GM18520 (cell line): ENCODE results near the gene FAM193B.
"Not testable (repeated sequence)": the region's sequence is repeated elsewhere in the genome, so short reads cannot be mapped to it uniquely, and the experiment has no call there.

ENCODE experiments used
- ATAC-seq: cut with Tn5 transposase; IDR thresholded peaks from one replicate; pipeline ENCODE4 v1.9.1; 2021; ENCODE audit not compliant: unreplicated experiment

FAM193B gene

DNA sequence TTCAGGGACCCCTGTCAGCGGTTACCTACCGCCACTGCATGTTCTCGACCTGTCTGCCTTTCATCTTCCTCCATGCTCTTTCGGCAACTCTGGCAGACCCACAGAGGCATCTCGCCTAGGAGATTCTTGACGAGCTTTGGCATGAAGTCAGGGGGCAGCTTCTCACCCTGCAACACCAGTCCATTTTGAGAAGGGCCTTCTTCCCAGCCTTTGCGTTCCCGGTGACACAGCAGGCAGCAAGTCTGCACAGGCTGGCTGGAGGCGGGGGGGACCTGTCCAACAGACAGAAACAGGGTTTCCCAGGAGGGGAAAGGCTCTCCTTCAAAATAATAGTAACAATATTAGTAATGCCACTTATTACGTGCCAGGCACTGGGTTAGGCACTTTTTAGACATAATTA, 15.5 kb downstream of the FAM193B start:
- no peak for ATAC-seq

DNA sequence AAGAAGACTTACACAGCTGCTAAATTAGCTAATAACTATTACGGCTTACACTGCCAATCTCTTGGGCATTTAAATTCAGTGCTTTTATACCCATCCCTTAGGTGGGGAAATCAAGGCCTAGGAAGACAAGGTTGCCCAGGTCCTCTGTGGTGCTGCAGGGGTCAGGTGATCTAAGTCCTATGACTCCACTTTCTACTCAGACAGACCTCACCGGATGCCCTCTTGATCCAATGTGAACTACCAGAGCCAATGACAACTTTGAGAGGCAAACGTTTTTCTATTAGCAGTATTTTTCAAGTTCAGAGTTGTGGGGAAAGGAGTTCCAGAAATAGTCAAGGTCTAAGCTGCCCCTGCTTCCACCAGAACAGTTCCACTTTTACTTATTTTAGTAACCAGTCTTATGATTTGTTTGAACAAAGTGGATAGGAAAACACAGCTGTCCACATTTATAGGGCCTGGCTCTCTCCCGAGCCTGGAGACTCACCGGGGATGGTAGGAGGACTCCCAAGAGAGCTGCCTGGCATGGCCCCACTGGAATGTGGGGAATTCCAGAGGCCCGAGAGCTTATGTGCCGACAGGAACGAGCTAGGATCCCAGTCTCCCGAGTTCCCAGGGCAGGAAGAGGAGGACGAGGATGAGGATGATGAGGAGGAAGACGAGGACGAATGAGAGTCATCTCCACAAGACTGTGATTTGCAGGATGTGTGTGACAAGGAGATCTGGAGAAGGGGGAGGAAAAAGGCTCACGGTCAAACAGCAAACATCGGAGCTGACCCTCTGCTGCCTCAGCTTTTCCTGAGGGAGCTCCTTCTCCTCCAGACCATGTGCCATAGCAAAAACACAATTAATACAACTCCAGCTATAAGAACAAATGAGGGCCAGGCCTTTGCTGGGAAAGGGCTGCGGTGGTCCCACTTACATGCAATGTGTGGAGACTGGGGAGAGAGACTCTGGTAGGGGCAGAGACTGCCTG, 16.7 kb downstream of the FAM193B start:
- ATAC-seq: no peak

DNA sequence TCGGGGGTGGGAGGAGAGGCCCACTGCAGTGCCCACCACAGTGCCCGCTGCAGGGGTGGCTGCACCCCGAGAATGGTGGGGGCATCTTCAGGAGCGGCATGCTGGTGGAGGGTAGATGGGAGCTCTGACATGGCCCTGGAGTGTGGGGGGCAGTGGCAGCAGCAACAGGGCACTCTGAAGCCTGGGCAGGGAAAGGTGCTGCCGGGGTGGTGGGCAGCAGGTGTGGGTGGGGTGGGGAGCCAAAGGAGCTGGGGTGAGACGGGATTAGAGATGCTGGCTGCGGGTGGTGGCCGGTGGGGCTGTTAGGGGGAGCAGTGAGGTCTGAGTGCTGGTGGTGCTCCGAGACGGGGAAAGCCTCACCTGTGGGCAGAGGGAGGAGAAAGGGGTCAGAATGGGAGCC, 18.0 kb downstream of the FAM193B start:
- ATAC-seq: no peak

DNA sequence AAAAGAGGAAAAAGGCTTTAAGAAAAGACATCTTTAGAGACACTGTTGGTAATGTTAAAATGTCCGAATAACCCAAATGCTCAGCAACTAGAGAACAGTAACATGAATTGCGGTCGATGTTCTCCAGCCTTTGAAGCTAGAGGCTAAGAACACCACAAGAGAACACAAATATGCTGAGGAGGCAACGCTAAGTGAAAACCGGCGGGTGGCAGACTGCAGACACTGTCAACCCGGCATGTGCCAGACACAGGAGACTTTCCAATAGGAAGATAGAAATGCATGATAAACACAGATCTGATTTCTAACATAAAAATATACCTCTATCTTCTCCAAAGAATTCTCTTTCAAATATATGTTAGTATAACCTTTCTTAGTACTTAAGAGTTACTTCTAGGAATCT, 19.2 kb downstream of the FAM193B start:
- ATAC-seq: no peak

DNA sequence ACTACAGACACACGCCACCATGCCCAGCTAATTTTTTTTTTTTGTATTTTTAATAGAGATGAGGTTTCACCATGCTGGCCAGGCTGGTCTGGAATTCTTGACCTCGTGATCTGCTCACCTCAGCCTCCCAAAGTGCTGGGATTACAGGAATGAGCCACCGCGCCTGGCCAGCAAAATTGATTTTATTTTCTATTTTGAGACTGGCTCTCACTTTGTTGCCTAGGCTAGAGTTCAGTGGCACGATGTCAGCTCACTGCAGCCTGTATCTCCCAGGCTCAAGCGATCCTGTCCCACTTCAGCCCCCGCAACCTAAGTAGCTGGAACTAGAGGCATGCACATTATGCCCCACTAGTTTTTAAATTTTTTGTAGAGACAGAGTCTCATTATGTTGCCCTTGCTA, 19.9 kb downstream of the FAM193B start:
- ATAC-seq: not testable (repeated sequence)

DNA sequence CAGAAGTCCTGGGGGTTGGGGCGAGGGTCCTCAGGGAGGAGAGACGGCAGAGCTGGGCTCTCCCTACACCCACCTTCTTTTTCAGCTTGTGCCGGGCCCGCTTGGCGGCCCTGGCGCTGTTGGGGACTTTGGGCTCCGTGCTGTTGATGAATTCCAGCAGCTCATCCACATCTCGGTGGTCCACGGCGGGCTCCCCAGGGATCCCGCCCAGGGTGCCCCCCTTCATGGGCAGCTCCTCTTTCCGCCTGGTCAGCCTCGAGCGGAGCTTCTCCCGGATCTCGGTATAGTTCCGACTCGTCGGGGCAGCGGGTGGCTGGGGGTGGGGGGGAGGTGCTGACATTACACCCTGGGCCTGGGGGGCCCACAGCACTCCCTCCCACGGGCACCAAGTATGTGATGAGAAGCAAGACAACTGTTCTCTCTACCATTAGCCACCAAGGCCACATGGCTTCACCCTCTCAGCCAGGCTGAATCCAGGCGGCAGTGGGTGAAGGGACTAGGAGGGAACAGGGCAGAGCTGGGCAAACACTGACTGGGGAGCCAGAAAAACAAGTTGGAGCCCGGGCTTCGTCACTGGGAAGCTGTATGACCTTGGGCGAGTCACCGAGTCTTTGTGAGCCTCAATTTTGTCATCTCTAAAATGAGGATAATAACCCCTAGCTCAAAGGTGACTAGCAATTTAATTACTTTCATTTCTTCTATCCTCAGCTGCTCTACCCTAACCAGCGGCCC, 23.0 kb downstream of the FAM193B start:
- ATAC-seq: no peak

DNA sequence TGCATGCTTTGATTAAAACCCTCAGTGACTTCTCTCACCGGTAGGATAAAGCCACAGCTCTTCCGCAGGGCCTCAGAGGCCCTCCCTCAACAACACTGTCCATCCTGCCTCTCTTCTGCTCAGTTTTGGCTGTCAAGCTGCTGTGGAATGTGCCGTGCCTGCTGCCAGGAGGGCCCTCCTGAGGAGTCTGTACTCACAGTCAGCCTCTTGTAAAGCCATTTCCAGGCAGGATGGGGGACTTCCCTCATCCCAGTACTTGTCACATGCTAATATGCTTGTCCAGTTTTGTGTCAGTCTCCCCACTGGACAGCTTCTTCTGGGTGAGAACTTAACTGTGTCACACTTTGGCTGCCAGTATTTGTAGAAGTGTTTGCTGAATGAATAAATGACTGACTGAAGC, 23.7 kb downstream of the FAM193B start:
- no peak for ATAC-seq

DNA sequence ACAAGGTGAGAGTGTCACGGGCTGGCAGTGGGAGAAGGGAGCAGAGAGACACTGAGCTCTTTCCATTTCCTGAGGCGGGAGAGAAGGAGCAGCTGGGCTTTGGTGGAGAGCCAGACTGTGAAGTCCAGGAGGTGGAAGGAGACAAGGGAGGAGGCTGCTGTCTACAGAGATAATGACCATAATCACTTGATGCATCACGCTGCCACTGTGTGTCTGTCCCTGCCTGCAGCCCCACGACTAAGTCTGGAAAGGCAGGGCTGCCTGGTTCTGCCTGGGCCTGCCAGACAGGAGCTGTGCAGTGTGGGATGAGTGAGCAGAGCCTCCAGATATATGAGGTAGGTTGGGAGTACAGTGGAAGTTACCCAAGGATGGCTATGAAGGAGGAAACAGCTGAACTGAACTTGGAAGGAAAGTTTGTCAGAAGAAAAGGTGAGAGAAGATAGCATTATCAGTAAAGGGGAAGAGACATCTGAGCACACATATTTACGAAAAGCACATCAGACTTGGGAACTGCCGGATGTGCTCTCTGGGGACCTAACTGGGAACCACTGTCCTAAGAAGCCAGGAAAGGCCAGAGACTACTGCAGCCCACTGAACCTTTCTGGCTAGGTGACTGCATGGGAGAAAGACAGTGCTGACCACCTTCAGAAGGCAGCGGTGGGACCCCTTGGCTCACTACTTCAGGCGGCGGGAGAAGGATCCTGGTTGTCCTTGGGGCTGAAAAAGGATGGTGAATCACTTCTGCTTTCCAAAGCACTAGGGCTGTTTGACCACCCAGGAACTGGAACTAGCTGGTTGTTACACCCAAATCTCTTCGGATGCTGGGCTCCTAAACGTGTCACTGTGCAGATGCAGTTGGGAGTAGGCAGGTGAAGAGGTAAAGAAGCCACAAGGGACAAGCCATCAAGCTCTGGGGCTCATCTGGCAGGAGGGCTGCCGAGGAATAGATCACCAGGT, 24.8 kb downstream of the FAM193B start:
- no peak for ATAC-seq

DNA sequence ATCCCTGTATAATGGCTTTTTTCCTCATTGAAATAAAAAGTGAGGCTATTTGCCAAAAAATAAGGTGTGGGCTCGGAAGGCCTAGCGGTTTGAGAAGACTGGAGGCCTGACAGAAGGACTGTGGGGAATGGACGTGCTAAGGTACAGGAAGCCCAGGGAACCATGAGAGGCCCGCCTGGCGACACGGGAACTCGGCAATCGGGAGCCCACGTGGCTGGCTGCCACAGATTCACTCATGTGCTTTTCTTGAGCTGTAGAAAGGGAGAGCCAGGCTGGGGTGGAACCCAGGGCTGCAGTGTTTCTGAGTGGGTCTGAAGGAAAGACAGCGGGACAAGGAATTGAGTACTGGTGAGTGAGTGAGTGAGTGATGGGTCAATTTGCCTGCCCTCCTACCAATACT, 25.7 kb downstream of the FAM193B start:
- ATAC-seq: no peak

DNA sequence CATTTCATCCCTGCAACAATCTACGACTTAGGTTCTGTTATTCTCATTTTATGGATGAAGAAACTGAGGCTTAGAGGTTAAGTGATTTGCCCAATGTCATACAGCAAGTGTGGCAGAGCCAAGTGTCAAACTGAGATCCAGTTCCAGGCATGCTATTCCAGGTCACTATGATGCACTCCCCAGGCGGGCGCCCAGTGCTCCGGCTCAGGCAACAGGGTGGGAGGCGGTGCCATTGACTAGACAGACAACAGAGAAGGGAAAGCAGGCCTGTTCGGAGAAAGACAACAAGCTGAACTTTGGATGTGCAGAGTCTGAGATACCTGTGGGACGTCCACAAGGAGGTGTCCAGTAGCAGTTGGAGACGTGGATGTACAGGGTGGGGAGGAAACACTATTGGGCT, 26.8 kb downstream of the FAM193B start:
- no peak for ATAC-seq

DNA sequence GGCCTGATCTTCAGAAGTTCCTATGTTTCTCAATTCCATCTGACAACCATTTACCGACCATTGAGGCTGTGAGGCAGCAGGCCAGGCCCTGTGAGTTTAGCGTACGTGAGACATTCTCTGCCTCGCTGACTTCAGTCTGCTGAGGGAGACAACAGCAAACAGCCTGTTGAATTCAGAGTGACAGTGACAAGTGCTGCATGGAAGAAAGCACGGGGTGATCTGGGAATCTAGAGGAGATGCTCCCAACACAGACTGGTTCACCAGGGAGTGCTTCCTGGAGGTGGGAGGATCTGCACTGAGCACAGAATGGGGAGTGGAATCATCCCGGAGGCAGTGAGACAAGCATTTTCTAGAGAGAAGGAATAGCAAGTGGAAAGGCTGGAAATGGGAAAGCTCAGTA, 27.6 kb downstream of the FAM193B start:
- ATAC-seq: no peak

DNA sequence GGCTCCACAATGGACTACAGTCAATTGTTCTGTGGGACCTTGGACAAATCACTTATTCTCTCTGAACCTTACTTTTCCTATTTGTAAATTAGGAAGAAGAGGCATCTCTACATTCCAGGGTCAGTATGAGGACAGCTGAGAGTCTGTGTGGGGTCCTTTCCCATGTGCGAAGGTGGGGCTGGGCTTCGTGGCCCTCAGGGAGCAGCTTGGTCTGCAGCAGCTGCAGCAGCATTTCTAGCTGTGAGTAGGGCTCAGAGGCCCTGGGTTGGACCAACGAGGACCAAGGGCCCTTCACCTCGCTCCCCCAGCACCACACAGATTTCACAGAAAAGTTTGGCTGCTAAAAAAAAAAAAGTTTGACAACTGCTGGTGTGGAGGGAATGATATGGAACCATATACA, 28.2 kb downstream of the FAM193B start:
- ATAC-seq: no peak

DNA sequence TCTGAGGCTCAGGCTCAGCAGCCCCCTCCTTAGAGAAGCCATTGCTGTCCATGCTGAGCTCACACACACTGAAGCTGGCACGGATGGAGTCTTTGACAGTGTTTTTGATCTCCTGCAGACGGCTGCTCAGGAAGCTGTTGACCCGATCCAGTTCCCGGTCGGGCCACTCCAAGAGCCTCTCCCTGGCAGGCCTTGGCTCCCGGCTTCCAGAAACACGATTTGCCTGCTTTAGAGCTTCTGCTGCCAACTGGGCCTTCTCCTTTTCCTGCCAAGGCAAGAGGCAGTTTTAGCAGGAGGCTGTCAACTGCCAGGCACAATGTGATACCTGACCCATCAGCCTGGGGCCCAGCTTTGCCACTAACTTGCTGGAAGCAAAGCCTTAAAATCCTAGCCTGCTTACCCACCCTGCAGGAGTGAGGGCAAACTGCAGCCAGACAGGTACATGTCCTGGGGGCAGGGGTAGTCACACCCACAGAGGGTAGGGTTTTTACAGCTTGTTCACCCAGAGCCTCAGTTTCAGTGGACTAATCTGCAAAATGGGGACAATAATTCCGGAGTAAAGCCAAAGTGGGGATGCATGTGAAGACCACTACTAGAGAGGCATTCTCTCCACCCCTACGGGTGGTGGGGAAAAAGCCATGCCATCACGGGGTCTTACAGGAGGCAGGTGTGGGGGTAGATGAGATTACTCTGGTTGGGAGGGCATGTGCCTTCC, 29.3 kb downstream of the FAM193B start:
- no peak for ATAC-seq

DNA sequence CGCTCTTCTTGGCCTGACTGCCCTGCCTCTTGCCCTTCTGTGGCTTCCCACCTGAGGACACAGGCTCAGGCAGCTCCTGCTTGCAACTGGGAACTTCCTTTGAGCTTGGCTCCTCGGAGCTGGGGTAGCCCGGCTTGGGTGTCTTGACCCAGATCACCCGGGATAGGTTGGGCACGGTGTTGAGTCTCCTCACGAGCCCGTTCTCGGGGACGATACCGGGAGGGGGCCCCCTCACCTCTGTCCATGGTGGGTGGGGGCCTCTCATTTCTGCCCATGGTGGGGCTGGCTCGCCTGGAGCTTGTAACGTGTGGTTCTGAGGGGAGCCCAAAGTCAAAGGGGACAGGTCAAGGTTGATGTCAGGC, 29.8 kb downstream of the FAM193B start:
- ATAC-seq: no peak

DNA sequence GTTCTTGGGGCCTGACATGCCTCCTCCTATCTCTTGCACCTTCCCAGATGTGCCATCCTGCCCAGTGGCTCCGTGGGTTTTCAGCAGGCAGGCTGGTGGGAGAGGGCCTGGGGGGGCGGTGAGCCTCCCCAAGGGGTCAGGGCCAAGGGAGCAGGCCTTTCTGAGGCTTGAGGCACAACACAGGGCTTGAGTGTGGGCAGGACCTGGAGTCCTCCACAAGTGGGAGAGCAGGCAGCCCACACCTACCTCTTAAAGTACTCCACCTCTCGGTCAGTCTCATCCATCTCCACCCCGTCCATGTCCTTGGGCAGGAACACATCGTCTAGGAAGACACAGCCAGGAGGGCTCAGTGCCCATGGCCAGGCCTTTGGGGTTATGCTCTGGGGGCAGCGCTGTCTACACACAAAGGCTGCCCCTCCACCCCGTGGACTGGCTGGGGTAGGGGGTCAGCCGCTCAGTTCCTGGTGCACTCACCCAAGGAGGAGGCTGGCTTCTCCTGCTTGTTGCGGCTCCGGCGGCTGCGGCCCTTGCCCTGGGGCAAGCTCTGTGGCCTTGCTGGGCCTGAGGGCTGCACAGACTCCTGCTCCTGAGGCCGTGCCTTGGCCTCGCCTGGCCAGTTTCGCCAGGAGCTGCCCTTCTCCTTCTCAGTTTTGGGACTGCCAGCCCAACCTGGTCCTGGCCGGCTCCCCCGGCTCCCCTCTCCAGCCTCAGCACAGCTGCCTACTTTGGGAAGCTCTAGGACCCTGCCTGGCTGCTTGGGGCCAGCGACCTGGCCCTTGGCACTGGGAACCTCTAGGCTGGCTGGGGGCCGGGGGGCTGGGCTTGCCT, 30.4 kb downstream of the FAM193B start:
- no peak for ATAC-seq

DNA sequence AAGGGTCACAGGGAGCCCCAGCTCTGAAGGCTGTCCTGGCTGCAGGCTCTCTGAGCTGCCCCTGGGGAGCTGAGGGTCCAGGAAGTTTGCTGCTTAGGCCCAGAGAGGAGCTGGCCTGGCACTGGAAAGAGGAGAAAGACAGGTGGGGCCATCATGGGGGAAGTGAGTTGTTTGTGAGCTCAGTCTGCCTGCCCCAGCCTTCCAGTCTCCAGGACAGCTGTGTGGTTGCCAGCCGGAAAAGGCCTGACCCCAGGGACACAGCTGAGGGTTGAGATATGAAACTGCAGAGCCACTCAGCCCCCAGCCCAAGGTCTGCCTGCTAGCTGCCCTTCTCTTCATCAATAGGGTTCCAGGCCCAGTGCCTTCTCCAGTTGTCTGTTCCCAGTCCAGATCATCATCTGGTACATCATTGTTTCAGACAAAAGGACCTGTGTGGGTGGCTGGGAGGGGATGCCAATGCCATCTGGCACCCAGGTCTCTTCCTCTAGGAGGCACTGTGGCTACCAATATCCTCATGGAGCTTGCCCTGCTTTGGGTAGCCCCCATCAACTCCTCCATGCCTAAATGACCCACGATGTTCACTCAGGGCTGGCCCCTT, 33.3 kb downstream of the FAM193B start:
- ATAC-seq: no peak

DNA sequence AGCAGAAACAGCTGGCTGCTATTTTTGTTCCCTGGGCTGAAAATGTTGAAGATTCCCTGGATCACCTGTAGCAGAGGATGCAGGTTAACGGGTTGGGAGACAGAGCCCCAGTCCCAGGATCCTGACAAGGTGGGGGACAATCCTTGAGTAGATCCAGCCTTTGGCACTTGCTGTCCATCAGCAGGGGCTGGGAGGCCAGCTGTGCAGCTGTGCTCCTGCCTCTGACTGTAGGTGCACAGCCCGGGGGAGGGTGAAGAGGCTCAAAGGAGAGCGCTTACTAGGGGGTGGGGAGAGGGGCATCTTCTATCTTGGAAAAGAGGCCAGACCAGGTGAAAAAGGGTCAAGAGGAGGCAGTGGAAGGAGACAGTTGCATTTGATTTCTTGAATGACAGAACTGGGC, 34.1 kb downstream of the FAM193B start:
- no peak for ATAC-seq

DNA sequence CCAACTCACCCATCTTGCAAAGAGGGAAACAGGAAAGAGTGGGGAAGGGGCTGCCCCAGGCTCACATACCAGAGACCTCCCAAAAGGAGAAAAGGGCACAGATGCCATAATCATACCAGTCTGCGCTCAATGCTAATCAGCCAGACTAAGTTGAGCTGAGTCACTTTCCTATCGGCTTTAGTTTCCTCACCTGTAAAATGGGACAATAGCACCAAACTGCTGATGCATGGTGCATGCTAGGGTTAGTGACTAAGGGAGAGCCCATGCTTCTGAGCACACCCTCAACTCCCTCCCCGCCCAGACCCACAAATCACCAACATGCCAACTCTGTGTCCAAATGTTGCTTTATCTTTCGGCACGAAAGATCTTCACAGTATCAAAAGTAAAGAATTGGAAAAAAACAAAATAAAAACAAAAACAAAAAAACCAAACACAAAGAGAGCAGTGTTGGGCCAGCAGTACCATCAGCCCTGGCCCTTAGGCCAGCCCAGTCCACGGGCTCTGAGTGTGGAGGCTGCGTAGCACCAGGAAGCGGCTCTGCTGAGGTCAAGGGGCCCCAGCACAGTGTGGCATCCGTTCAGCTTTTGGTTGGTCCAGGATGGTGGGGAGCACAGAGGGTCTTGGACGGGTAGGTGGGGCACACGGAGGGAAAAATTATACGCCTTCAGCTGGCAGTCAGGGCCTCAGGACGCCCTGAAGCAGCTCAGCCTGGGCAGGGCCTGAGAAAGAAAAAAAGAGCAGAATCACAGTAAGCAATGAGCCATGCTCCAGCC, 34.7 kb downstream of the FAM193B start:
- ATAC-seq: no peak
